HEK293T (cell line): Measurements from ENCODE around the gene GIPC1.
A peak's percentile ranks its signal among the peaks of the same experiment; 100 is the strongest.
"Not testable (repeated sequence)": the region's sequence is repeated elsewhere in the genome, so short reads cannot be mapped to it uniquely, and the experiment has no call there.

ENCODE experiments used
- CTCF ChIA-PET: fragments of 350-600 bp; formaldehyde crosslinking; extraction: SDS; loops from one replicate; lab custom pipeline; 2021; ENCODE audit warnings: antibody characterized with exemption, inconsistent platforms; lab: Yijun Ruan, JAX
- POLR2A ChIA-PET: fragments of 350-600 bp; formaldehyde crosslinking; extraction: SDS; loops from one replicate; lab custom pipeline; 2020; ENCODE audit warnings: antibody characterized with exemption, inconsistent platforms; lab: Yijun Ruan, JAX
- DNase-seq: peaks from one replicate; pipeline ENCODE4 v3.0.0; 2012; ENCODE audit warnings: mixed read lengths; ENCODE audit errors: extremely low spot score
- ARNT ChIP-seq: fragments of 450-650 bp; IDR thresholded peaks from 2 replicates; pipeline ENCODE4 v1.6.1; 2017; ENCODE audit warnings: mild to moderate bottlenecking
- BHLHE40 ChIP-seq: fragments of 450-650 bp; IDR thresholded peaks from 2 replicates; pipeline ENCODE4 v1.6.1; 2016; ENCODE audit warnings: mild to moderate bottlenecking, moderate library complexity, borderline replicate concordance
- CTBP1 ChIP-seq: fragments of 450-650 bp; IDR thresholded peaks from 2 replicates; pipeline ENCODE4 v1.6.1; 2016; ENCODE audit warnings: borderline replicate concordance
- ELF4 ChIP-seq: fragments of 450-650 bp; IDR thresholded peaks from 2 replicates; pipeline ENCODE4 v1.6.1; 2017; ENCODE audit warnings: antibody characterized with exemption
- FOXA1 ChIP-seq: fragments of 450-650 bp; IDR thresholded peaks from 2 replicates; pipeline ENCODE4 v1.6.1; 2016; ENCODE audit warnings: mild to moderate bottlenecking
- FOXK2 ChIP-seq: fragments of 450-650 bp; IDR thresholded peaks from 2 replicates; pipeline ENCODE4 v1.6.1; 2016; ENCODE audit warnings: mild to moderate bottlenecking
- FOXM1 ChIP-seq: fragments of 450-650 bp; IDR thresholded peaks from 2 replicates; pipeline ENCODE4 v1.6.1; 2017; ENCODE audit warnings: mild to moderate bottlenecking, borderline replicate concordance
- HDGF ChIP-seq: fragments of 450-650 bp; IDR thresholded peaks from 2 replicates; pipeline ENCODE4 v1.6.1; 2017; ENCODE audit warnings: antibody characterized with exemption, borderline replicate concordance
- L3MBTL2 ChIP-seq: fragments of 450-650 bp; conservative IDR thresholded peaks from 2 replicates; pipeline ENCODE4 v1.6.1; 2016; ENCODE audit warnings: mild to moderate bottlenecking
- LEF1 ChIP-seq: fragments of 450-650 bp; IDR thresholded peaks from 2 replicates; pipeline ENCODE4 v1.6.1; 2017; ENCODE audit warnings: mild to moderate bottlenecking, borderline replicate concordance
- NFRKB ChIP-seq: fragments of 450-650 bp; IDR thresholded peaks from 2 replicates; pipeline ENCODE4 v1.6.1; 2016; ENCODE audit warnings: mild to moderate bottlenecking, moderate library complexity
- SP1 ChIP-seq: fragments of 450-650 bp; IDR thresholded peaks from 2 replicates; pipeline ENCODE4 v1.6.1; 2017
- SUZ12 ChIP-seq: fragments of 450-650 bp; IDR thresholded peaks from 2 replicates; pipeline ENCODE4 v1.6.1; 2016; ENCODE audit warnings: mild to moderate bottlenecking
- TARDBP ChIP-seq: fragments of 450-650 bp; IDR thresholded peaks from 2 replicates; pipeline ENCODE4 v1.6.1; 2016
- ZNF384 ChIP-seq: fragments of 450-650 bp; IDR thresholded peaks from 2 replicates; pipeline ENCODE4 v1.6.1; 2016
- TF ChIP-seq, protein P1 (sequence below): fragments of 450-650 bp; IDR thresholded peaks from 2 replicates; pipeline ENCODE4 v1.6.1; 2016

The GIPC1 gene

DNA sequence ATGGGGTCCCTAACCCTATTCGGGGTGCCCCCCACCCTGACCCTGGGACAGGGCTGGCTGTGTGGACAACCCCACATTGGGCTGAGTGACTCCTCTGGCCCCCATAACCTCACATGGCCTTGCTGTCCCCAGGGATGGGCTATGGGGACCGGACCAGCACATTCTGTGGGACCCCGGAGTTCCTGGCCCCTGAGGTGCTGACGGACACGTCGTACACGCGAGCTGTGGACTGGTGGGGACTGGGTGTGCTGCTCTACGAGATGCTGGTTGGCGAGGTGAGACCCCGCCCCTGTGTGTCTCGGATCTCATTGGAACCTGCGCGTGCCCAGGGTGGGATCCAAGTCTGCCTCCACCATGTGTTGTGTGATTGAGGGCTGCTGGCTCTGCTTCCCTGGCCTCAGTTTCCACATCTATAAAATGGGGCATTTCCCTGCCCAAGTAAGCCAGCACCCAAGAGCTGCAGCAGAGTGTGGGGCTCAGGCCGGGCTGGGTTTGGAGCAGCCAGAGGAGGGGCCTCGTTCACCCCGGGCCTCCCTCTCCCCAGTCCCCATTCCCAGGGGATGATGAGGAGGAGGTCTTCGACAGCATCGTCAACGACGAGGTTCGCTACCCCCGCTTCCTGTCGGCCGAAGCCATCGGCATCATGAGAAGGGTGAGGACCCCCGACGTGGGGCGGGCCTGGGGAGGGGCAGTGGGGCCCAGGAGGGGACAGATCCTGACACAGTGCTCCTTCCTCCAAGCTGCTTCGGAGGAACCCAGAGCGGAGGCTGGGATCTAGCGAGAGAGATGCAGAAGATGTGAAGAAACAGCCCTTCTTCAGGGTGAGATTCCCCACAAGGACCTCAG, 25.7 kb downstream of the GIPC1 start:
- peak; percentile 7 for DNase-seq
- no peak for TF ChIP-seq HDGF
- TF ChIP-seq L3MBTL2: no peak
- TF ChIP-seq, protein P1, sequence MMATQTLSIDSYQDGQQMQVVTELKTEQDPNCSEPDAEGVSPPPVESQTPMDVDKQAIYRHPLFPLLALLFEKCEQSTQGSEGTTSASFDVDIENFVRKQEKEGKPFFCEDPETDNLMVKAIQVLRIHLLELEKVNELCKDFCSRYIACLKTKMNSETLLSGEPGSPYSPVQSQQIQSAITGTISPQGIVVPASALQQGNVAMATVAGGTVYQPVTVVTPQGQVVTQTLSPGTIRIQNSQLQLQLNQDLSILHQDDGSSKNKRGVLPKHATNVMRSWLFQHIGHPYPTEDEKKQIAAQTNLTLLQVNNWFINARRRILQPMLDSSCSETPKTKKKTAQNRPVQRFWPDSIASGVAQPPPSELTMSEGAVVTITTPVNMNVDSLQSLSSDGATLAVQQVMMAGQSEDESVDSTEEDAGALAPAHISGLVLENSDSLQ: no peak
- no peak for TF ChIP-seq FOXA1
- no peak for TF ChIP-seq BHLHE40
- POLR2A ChIA-PET: no interaction called here
- CTCF ChIA-PET: no interaction called here

DNA sequence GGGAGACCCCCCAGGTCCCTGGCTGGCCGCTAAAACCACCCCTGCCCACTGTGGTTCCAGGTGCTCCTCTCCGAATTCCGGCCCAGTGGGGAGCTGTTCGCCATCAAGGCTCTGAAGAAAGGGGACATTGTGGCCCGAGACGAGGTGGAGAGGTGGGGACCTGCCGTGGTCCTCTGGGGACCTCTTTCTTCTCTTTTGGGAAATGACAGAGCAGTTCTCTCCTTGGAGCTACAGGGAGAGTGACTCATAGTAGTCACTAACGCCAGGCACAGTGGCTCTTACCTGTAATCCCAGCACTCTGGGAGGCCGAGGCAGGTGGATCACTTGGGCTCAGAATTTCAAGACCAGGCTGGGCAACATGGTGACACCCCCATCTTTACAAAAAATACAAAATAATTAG, 28.1 kb downstream of the GIPC1 start:
- DNase-seq: no peak
- CTCF ChIA-PET: interaction anchor here (0.7 to 1.0 kb wide), 2 partner anchors 12 to 1106 kb away, joined by 3 read pairs; no protein-coding TSS in a partner anchor
- TF ChIP-seq CTBP1 (no peak), FOXA1 (no peak)
- POLR2A ChIA-PET: no interaction called here

DNA sequence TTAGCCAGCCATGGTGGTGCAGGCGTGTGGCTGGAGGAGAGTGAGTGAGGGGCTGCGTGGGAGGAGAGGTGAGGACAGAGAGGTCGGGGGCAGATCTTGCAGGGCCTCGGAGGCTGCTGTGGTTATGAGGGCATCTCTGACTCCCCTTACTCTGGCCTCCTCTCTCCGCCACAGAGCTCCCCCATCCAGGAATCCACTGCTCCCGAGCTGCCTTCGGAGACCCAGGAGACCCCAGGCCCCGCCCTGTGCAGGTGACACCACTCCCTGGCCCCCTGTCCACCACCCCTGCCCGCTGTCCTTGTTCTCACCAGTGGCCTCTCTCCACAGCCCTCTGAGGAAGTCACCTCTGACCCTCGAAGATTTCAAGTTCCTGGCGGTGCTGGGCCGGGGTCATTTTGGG, 28.5 kb downstream of the GIPC1 start:
- TF ChIP-seq FOXK2: no peak
- TF ChIP-seq SUZ12: no peak
- no peak for TF ChIP-seq LEF1
- TF ChIP-seq CTBP1: no peak
- TF ChIP-seq ZNF384: no peak
- TF ChIP-seq FOXM1: no peak
- no peak for TF ChIP-seq ARNT
- no peak for TF ChIP-seq L3MBTL2
- TF ChIP-seq ELF4: no peak
- no peak for TF ChIP-seq TARDBP
- no peak for TF ChIP-seq FOXA1
- TF ChIP-seq BHLHE40: no peak
- TF ChIP-seq, protein P1: no peak
- no peak for TF ChIP-seq HDGF
- TF ChIP-seq NFRKB: no peak
- no peak for TF ChIP-seq SP1
- CTCF ChIA-PET: interaction anchor here (0.7 to 1.0 kb wide), 2 partner anchors 13 to 1106 kb away, joined by 3 read pairs; no protein-coding TSS in a partner anchor
- no peak for DNase-seq
- POLR2A ChIA-PET: no interaction called here

DNA sequence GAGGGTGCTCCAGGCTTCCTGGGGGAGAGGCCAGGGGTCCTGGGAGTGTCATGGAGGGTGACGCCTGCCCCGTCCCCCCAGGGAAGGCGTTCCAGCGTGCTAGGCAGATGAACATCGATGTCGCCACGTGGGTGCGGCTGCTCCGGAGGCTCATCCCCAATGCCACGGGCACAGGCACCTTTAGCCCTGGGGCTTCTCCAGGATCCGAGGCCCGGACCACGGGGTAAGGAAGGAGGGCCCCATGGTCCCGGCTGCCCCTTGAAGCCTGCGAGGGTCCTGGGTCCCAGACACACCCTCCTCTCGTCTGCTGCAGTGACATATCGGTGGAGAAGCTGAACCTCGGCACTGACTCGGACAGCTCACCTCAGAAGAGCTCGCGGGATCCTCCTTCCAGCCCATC, 32.2 kb downstream of the GIPC1 start:
- no peak for TF ChIP-seq FOXK2
- no peak for TF ChIP-seq ARNT
- TF ChIP-seq BHLHE40: no peak
- TF ChIP-seq, protein P1: no peak
- TF ChIP-seq CTBP1: no peak
- no peak for TF ChIP-seq LEF1
- no peak for TF ChIP-seq L3MBTL2
- ChIA-PET CTCF (no interaction called here), POLR2A (no interaction called here)
- DNase-seq: no peak

DNA sequence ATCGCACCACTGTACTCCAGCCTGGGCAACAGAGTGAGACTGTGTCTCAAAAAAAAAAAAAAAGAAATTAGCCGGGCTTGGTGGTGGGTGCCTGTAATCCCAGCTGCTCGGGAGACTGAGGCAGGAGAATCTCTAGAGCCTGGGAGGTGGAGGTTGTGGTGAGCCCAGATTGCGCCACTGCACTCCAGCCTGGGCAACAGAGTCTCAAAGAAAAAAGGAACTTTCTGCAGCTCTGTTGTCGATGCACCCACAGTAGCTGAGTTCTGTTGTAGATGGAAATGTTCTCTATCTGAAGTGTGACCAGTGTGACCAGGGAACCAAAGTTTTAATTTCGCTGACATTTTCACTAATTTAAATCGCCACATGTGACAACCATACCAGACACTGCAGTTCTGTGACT, 33.5 kb downstream of the GIPC1 start:
- CTCF ChIA-PET, DNase-seq: not testable (repeated sequence)

DNA sequence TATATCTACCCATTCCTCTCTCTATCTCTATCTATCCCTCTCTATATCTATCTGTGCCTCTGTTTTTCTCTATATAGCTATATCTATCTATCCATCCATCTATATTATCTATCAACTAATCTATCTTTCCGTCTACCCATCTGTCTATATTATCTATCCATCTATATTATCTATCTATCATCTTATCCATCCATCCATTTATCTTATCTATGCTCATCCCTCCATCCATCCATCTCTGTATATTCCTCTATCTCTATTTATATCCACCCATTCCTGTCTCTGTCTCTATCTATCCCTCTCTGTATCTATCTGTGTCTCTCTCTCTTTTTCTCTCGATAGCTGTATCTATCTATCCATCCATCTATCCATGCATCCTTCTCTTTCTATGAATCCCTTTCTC, 35.0 kb downstream of the GIPC1 start:
- no peak for TF ChIP-seq FOXA1
- TF ChIP-seq TARDBP: no peak
- no peak for TF ChIP-seq LEF1
- no peak for TF ChIP-seq HDGF
- TF ChIP-seq FOXM1: no peak
- TF ChIP-seq CTBP1: no peak
- no peak for TF ChIP-seq ARNT
- no peak for TF ChIP-seq ZNF384
- TF ChIP-seq BHLHE40: no peak
- no peak for TF ChIP-seq FOXK2
- no peak for TF ChIP-seq SP1
- TF ChIP-seq, protein P1: no peak
- no peak for TF ChIP-seq SUZ12
- no peak for TF ChIP-seq L3MBTL2
- no peak for TF ChIP-seq NFRKB
- no peak for TF ChIP-seq ELF4
- DNase-seq: no peak
- POLR2A ChIA-PET: no interaction called here
- CTCF ChIA-PET: no interaction called here

More for the DNA sequence above, 33.5 kb downstream of the GIPC1 start:
- POLR2A ChIA-PET: not testable (repeated sequence)
